ENCODE data around the gene TPM2.

The TPM2 gene

GRCh38 chr9:35689542-35690293 lies at the start of gene TPM2:
TPM2 (minus strand) TSS chr9:35689925; CDS start chr9:35689817, 108 bp downstream.
- Mint-ChIP-seq H3K4me3 (peak within 1 kb of the TSS; percentile 84), H3K27me3 (ENCODE audit: low read depth) (no peaks in the 10 kb centered on the region), H3K36me3 (ENCODE audit: low read depth) (no peaks in the 10 kb centered on the region), H3K27ac (no peak within 1 kb of the TSS), H3K9me3 (no peaks in the 10 kb centered on the region), H3K4me1 (ENCODE audit: low read depth) (peaks cover 13% of the 10 kb centered on the region)
- no peak for DNase-seq (ENCODE audit: low spot score)

GRCh38 chr9:35738924-35739323 lies 49.2 kb upstream of the TPM2 start:
- Mint-ChIP-seq H3K9me3 (no peaks in the 10 kb centered on the region), H3K27ac (no peak overlapping the region), H3K4me1 (ENCODE audit: low read depth) (peaks cover 18% of the 10 kb centered on the region), H3K27me3 (ENCODE audit: low read depth) (no peaks in the 10 kb centered on the region), H3K4me3 (no peak overlapping the region), H3K36me3 (ENCODE audit: low read depth) (peaks cover 50% of the 10 kb centered on the region)
- DNase-seq (ENCODE audit: low spot score) = no peak

- Mint-ChIP-seq H3K27ac (no peak overlapping the region), H3K36me3 (ENCODE audit: low read depth) (peaks cover 42% of the 10 kb centered on the region), H3K9me3 (no peaks in the 10 kb centered on the region), H3K4me1 (ENCODE audit: low read depth) (peaks cover 18% of the 10 kb centered on the region), H3K27me3 (ENCODE audit: low read depth) (no peaks in the 10 kb centered on the region), H3K4me3 (no peak overlapping the region)
- no peak for DNase-seq (ENCODE audit: low spot score)
These were observed 48.5 kb upstream of the TPM2 start for GRCh38 chr9:35738186-35738585.

- no peak for DNase-seq (ENCODE audit: low spot score)
- Mint-ChIP-seq H3K9me3 (no peaks in the 10 kb centered on the region), H3K4me1 (ENCODE audit: low read depth) (peaks cover 18% of the 10 kb centered on the region), H3K27ac (no peak overlapping the region), H3K4me3 (no peak overlapping the region), H3K27me3 (ENCODE audit: low read depth) (no peaks in the 10 kb centered on the region), H3K36me3 (ENCODE audit: low read depth) (peaks cover 38% of the 10 kb centered on the region)
These were observed 47.4 kb upstream of the TPM2 start for GRCh38 chr9:35737143-35737542.

- peaks cover 11% of the 10 kb centered on the region for H3K4me1 Mint-ChIP-seq (ENCODE audit: low read depth)
- no peak overlapping the region for H3K27ac Mint-ChIP-seq
- no peaks in the 10 kb centered on the region for H3K9me3 Mint-ChIP-seq
- peaks cover 31% of the 10 kb centered on the region for H3K36me3 Mint-ChIP-seq (ENCODE audit: low read depth)
- no peak overlapping the region for H3K4me3 Mint-ChIP-seq
- H3K27me3 Mint-ChIP-seq (ENCODE audit: low read depth) = no peaks in the 10 kb centered on the region
- DNase-seq (ENCODE audit: low spot score) = peak; percentile 54
These were observed 46.5 kb upstream of the TPM2 start for GRCh38 chr9:35736201-35736633.

GRCh38 chr9:35734096-35734495 lies 44.4 kb upstream of the TPM2 start:
- Mint-ChIP-seq H3K9me3 (no peaks in the 10 kb centered on the region), H3K4me3 (no peak overlapping the region), H3K27ac (no peak overlapping the region), H3K36me3 (ENCODE audit: low read depth) (peaks cover 29% of the 10 kb centered on the region), H3K27me3 (ENCODE audit: low read depth) (no peaks in the 10 kb centered on the region), H3K4me1 (ENCODE audit: low read depth) (peaks cover 12% of the 10 kb centered on the region)
- DNase-seq (ENCODE audit: low spot score) = no peak

GRCh38 chr9:35732800-35733541 lies 43.2 kb upstream of the TPM2 start:
- Mint-ChIP-seq H3K27ac (peak overlapping the region; percentile 89), H3K4me3 (peak overlapping the region; percentile 89)

GRCh38 chr9:35732185-35732799 lies 42.6 kb upstream of the TPM2 start, which contains the start of the genes CREB3 and TLN1:
CREB3 (plus strand) TSS chr9:35732666; CDS start chr9:35732773, 107 bp downstream.
TLN1 (minus strand) TSS chr9:35732195; CDS start chr9:35725694, 6,501 bp downstream.
- H3K27me3 Mint-ChIP-seq (ENCODE audit: low read depth) = no peaks in the 10 kb centered on the region
- peaks cover 17% of the 10 kb centered on the region for H3K36me3 Mint-ChIP-seq (ENCODE audit: low read depth)
- no peaks in the 10 kb centered on the region for H3K9me3 Mint-ChIP-seq
- DNase-seq (ENCODE audit: low spot score) = peak; percentile 98
- peak within 1 kb of the TSS; percentile 89 for H3K27ac Mint-ChIP-seq
- peaks cover 13% of the 10 kb centered on the region for H3K4me1 Mint-ChIP-seq (ENCODE audit: low read depth)
- peak within 1 kb of the TSS; percentile 89 for H3K4me3 Mint-ChIP-seq

More at GRCh38 chr9:35732800-35733541, 43.2 kb upstream of the TPM2 start:
- Mint-ChIP-seq H3K9me3 (no peaks in the 10 kb centered on the region), H3K36me3 (ENCODE audit: low read depth) (peaks cover 17% of the 10 kb centered on the region), H3K4me1 (ENCODE audit: low read depth) (peaks cover 12% of the 10 kb centered on the region), H3K27me3 (ENCODE audit: low read depth) (no peaks in the 10 kb centered on the region)
- DNase-seq (ENCODE audit: low spot score) = no peak

GRCh38 chr9:35731415-35732184 lies 41.9 kb upstream of the TPM2 start:
- no peak for DNase-seq (ENCODE audit: low spot score)
- Mint-ChIP-seq H3K4me3 (peak overlapping the region; percentile 89), H3K9me3 (no peaks in the 10 kb centered on the region), H3K27ac (peak overlapping the region; percentile 89), H3K4me1 (ENCODE audit: low read depth) (peaks cover 18% of the 10 kb centered on the region), H3K27me3 (ENCODE audit: low read depth) (no peaks in the 10 kb centered on the region), H3K36me3 (ENCODE audit: low read depth) (peaks cover 24% of the 10 kb centered on the region)

GRCh38 chr9:35730486-35730854 lies 40.7 kb upstream of the TPM2 start:
- Mint-ChIP-seq H3K4me3 (no peak overlapping the region), H3K4me1 (ENCODE audit: low read depth) (peaks cover 18% of the 10 kb centered on the region), H3K27ac (no peak overlapping the region), H3K9me3 (no peaks in the 10 kb centered on the region), H3K36me3 (ENCODE audit: low read depth) (peaks cover 22% of the 10 kb centered on the region), H3K27me3 (ENCODE audit: low read depth) (no peaks in the 10 kb centered on the region)
- DNase-seq (ENCODE audit: low spot score) = no peak

GRCh38 chr9:35729700-35730485 lies 40.2 kb upstream of the TPM2 start:
- Mint-ChIP-seq H3K36me3 (ENCODE audit: low read depth) (peaks cover 20% of the 10 kb centered on the region), H3K9me3 (no peaks in the 10 kb centered on the region), H3K4me1 (ENCODE audit: low read depth) (peaks cover 18% of the 10 kb centered on the region), H3K4me3 (no peak overlapping the region), H3K27me3 (ENCODE audit: low read depth) (no peaks in the 10 kb centered on the region), H3K27ac (no peak overlapping the region)
- peak; percentile 44 for DNase-seq (ENCODE audit: low spot score)

- Mint-ChIP-seq H3K4me1 (ENCODE audit: low read depth) (peaks cover 20% of the 10 kb centered on the region), H3K9me3 (no peaks in the 10 kb centered on the region), H3K27ac (no peak overlapping the region), H3K36me3 (ENCODE audit: low read depth) (peaks cover 27% of the 10 kb centered on the region), H3K27me3 (ENCODE audit: low read depth) (no peaks in the 10 kb centered on the region), H3K4me3 (no peak overlapping the region)
- no peak for DNase-seq (ENCODE audit: low spot score)
These were observed 39.4 kb upstream of the TPM2 start for GRCh38 chr9:35729101-35729500.

All from T-helper 2 cell treated with Interferon-gamma antibody and Interleukin-4, amounts not matched to agents 5 μg/mL and 100 μg/mL, for 36 hours (primary cell).